HepG2 (cell line): ENCODE results near the gene EFNA2. TPM values are rescaled to one million over a fixed set of nuclear protein-coding genes. Genes with fewer than 3 reads are reported as not detected.

Experiments used
- CBFB ChIP-seq: sonication (generic); formaldehyde crosslinking; IDR thresholded peaks from 2 replicates; pipeline ENCODE4 v1.4.0; 2020; ENCODE audit warnings: missing genetic modification reagents
- GLI4 ChIP-seq: sonication (generic); formaldehyde crosslinking; IDR thresholded peaks from 2 replicates; pipeline ENCODE4 v1.5.1; 2020; ENCODE audit warnings: missing genetic modification reagents, mild to moderate bottlenecking, moderate library complexity, borderline replicate concordance
- HDAC1 ChIP-seq: sonication (generic); formaldehyde crosslinking; IDR thresholded peaks from 2 replicates; pipeline ENCODE4 v1.5.1; 2020; ENCODE audit warnings: mild to moderate bottlenecking, missing genetic modification reagents
- HNF4A ChIP-seq: sonication (generic); formaldehyde crosslinking; IDR thresholded peaks from 2 replicates; pipeline ENCODE4 v1.4.0; 2020; ENCODE audit warnings: missing genetic modification reagents
- HOXA3 ChIP-seq: sonication (generic); formaldehyde crosslinking; IDR thresholded peaks from 2 replicates; pipeline ENCODE4 v1.5.0; 2020; ENCODE audit warnings: missing genetic modification reagents
- KAT8 ChIP-seq: IDR thresholded peaks from 2 replicates; pipeline ENCODE4 v1.6.1; 2016; ENCODE audit warnings: missing genetic modification reagents, missing compliant biosample characterization
- KDM5B ChIP-seq: sonication (generic); formaldehyde crosslinking; IDR thresholded peaks from 2 replicates; pipeline ENCODE4 v1.4.0; 2020; ENCODE audit warnings: missing genetic modification reagents, mild to moderate bottlenecking, borderline replicate concordance
- MAFF ChIP-seq: IDR thresholded peaks from 2 replicates; pipeline ENCODE4 v1.6.1; 2011; ENCODE audit warnings: low read depth, low read length, improper control_type of control experiment
- MAX ChIP-seq: IDR thresholded peaks from 2 replicates; pipeline ENCODE4 v1.6.1; 2012; ENCODE audit warnings: inconsistent platforms
- NCOA1 ChIP-seq: sonication (generic); formaldehyde crosslinking; IDR thresholded peaks from 2 replicates; pipeline ENCODE4 v1.9.0; 2021; ENCODE audit warnings: missing genetic modification reagents
- NR0B2 ChIP-seq: sonication (generic); formaldehyde crosslinking; IDR thresholded peaks from 2 replicates; pipeline ENCODE4 v1.4.0; 2020; ENCODE audit warnings: mild to moderate bottlenecking, missing genetic modification reagents
- SAFB2 ChIP-seq: sonication (generic); formaldehyde crosslinking; IDR thresholded peaks from 2 replicates; pipeline ENCODE4 v1.5.1; 2020; ENCODE audit warnings: missing genetic modification reagents, low read depth, mild to moderate bottlenecking, borderline replicate concordance
- TAF1 ChIP-seq: sonication (generic); formaldehyde crosslinking; IDR thresholded peaks from 2 replicates; pipeline ENCODE4 v1.4.0; 2020; ENCODE audit warnings: missing genetic modification reagents
- TEAD2 ChIP-seq: sonication (generic); formaldehyde crosslinking; IDR thresholded peaks from 2 replicates; pipeline ENCODE4 v1.9.0; 2021; ENCODE audit warnings: missing genetic modification reagents
- TRIM24 ChIP-seq: sonication (generic); formaldehyde crosslinking; IDR thresholded peaks from 2 replicates; pipeline ENCODE4 v1.8.0; 2022; ENCODE audit warnings: mild to moderate bottlenecking, missing genetic modification reagents
- WIZ ChIP-seq: sonication (generic); formaldehyde crosslinking; IDR thresholded peaks from 2 replicates; pipeline ENCODE4 v1.5.1; 2020; ENCODE audit warnings: mild to moderate bottlenecking, missing genetic modification reagents
- ZBTB25 ChIP-seq: IDR thresholded peaks from 2 replicates; pipeline ENCODE4 v1.6.1; 2018; ENCODE audit warnings: missing genetic modification reagents
- ZBTB33 ChIP-seq: sonication (generic); formaldehyde crosslinking; IDR thresholded peaks from 2 replicates; pipeline ENCODE4 v1.4.0; 2020; ENCODE audit warnings: missing genetic modification reagents
- ZFP62 ChIP-seq: sonication (generic); formaldehyde crosslinking; IDR thresholded peaks from 2 replicates; pipeline ENCODE4 v1.4.0; 2020; ENCODE audit warnings: missing genetic modification reagents
- ZNF253 ChIP-seq: sonication (generic); formaldehyde crosslinking; IDR thresholded peaks from 2 replicates; pipeline ENCODE4 v1.8.0; 2022; ENCODE audit warnings: mild to moderate bottlenecking, missing genetic modification reagents, borderline replicate concordance
- ZNF44 ChIP-seq: sonication (generic); formaldehyde crosslinking; IDR thresholded peaks from 2 replicates; pipeline ENCODE4 v1.5.1; 2020; ENCODE audit warnings: mild to moderate bottlenecking, missing genetic modification reagents
- ZNF614 ChIP-seq: IDR thresholded peaks from 2 replicates; pipeline ENCODE4 v1.6.1; 2018; ENCODE audit warnings: missing biosample characterization, missing genetic modification reagents, inconsistent platforms, borderline replicate concordance
- ZNF687 ChIP-seq: sonication (generic); formaldehyde crosslinking; IDR thresholded peaks from 2 replicates; pipeline ENCODE4 v1.5.1; 2020; ENCODE audit warnings: mild to moderate bottlenecking, missing genetic modification reagents, moderate library complexity
- polyA plus RNA-seq, 8 experiments: library from polyadenylated mRNA; depleted of rRNA in 3 of 8; stranded (reverse) in 7 of 8; unstranded in 1 of 8; fragments of >200 nt; fragmentation: Illumina TruSeq in 4 of 8; extraction: Trizol in 4 of 8; gene quantifications; 2 replicates each; pipeline versions ENCODE4 v1.2.1 to v1.2.3, GENCODE V29; 2011 to 2016; ENCODE audit warnings: low read depth in 4 of 8, missing spikeins in 1 of 8, mixed read lengths in 1 of 8; ENCODE audit not compliant: insufficient read depth in 1 of 8
- total RNA-seq, 5 experiments: library from RNA; depleted of rRNA; stranded (reverse); fragments of >200 nt; fragmentation: Illumina TruSeq; extraction: Trizol; gene quantifications; 2 replicates each; pipeline ENCODE4 v1.2.3, GENCODE V29; 2016; ENCODE audit warnings: low read depth in 1 of 5

The EFNA2 gene
- total and polyA plus RNA-seq, 2 of the 13 experiments (the other 11 are each of a cell fraction or from before 2014, with no cell fraction given), result 6.0 to 9.9 TPM

- TF ChIP-seq MAX (peak; percentile 88), HDAC1 (CRISPR knock-in tag) (peak; percentile 60; the same call in 1 of the 2 replicates), WIZ (CRISPR knock-in tag) (no peak), ZNF687 (CRISPR knock-in tag) (peak; percentile 68), TAF1 (peak; percentile 82), ZBTB25 (CRISPR knock-in tag) (peak; percentile 24; the same call in 1 of the 2 replicates), MAFF (no peak), ZNF44 (CRISPR knock-in tag) (no peak), ZFP62 (CRISPR knock-in tag) (0 out of 2 replicates have a peak, but pooled peaks have one; percentile 12), TEAD2 (CRISPR knock-in tag) (no peak), CBFB (CRISPR knock-in tag) (peak; percentile 64; the same call in 1 of the 2 replicates), SAFB2 (CRISPR knock-in tag) (no peak), TRIM24 (CRISPR knock-in tag) (no peak), NCOA1 (CRISPR knock-in tag) (no peak), HNF4A (CRISPR knock-in tag) (peak; percentile 52; the same call in 1 of the 2 replicates), ZBTB33 (CRISPR knock-in tag) (no peak), NR0B2 (no peak), HOXA3 (peak; percentile 66), GLI4 (CRISPR knock-in tag) (no peak; the same call in 1 of the 2 replicates), KAT8 (CRISPR knock-in tag) (peak; percentile 42; the same call in 1 of the 2 replicates), ZNF253 (CRISPR knock-in tag) (no peak), ZNF614 (CRISPR knock-in tag) (0 out of 2 replicates have a peak, but pooled peaks have one; percentile 6), KDM5B (CRISPR knock-in tag) (0 out of 2 replicates have a peak, but pooled peaks have one; percentile 62)
Measured at GRCh38 chr19:1249298-1249989, 36.2 kb upstream of the EFNA2 start (continued).
